Left renal cortex interstitium (tissue), 4 donors: ENCODE data around the gene WDR91. TPM values are rescaled to one million over a fixed set of nuclear protein-coding genes. Genes with fewer than 3 reads are reported as not detected.

Experiments
- DNase-seq, 4 donors: peaks; one replicate each; pipeline ENCODE4 v3.0.0-alpha.2; 2013; ENCODE audit warnings: low read depth in 4 of 4, low spot score in 2 of 4, missing footprints in 1 of 4
- polyA plus RNA-seq, 4 donors: library from polyadenylated mRNA; unstranded; fragments of 120-200 nt; gene quantifications; one replicate each; pipeline ENCODE4 v1.2.1, GENCODE V29; 2013; ENCODE audit not compliant: insufficient read length in 4 of 4

WDR91 gene
- polyA plus RNA-seq, 4 donors: 45.3 to 72.1 (median 56.7) TPM

GRCh38 chr7:135143885-135144668 is 67.2 kb downstream of the WDR91 start:
- no peak for DNase-seq

Other genes starting within 250 kb of the WDR91 start
- gene AGBL3, start 225.0 kb downstream of the WDR91 start, polyA plus RNA-seq: 10 to 100 TPM in 2 of 4 donors, 1 to 10 TPM in 2; 6.3 to 21.3 (median 11.6) TPM
- 10 to 100 TPM; 22.6 to 31.2 (median 26.0) TPM for gene TMEM140, start 63.5 kb downstream of the WDR91 start, polyA plus RNA-seq
- 10 to 100 TPM; 58.8 to 73.0 (median 64.7) TPM for gene CYREN, start 40.8 kb downstream of the WDR91 start, polyA plus RNA-seq
- gene STRA8, start 22.3 kb upstream of the WDR91 start, polyA plus RNA-seq: under 1 TPM; 0.16 to 0.38 (median 0.20) TPM